Islet of Langerhans (tissue), 1 donor: ENCODE results near the gene DDOST.
"Not testable (repeated sequence)": the region's sequence is repeated elsewhere in the genome, so short reads cannot be mapped to it uniquely, and the experiment has no call there.

Experiments
- FAIRE-seq: peaks from one replicate; lab custom pipeline; 2011; peaks lifted over from hg19 to GRCh38; lab: Jason Lieb, UNC

Gene DDOST

DNA sequence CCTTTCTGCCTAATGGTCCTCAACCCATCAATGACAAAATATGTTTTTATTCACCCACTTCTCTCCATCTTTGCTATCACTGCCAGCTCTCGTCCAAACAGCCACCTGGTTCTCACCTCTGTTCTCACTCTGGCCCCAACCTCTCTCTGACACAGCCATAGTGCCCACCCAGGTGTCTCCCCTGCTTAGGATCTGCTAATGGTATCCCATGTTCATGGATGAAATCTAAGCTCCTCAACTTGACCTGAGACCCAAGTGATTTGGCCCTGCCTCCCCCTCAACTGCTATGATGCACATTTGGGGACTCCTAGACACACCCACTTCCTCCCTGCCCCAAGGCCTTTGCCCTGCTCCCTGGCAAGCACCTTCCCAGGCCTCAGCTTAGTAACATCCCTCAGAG lies 30.7 kb upstream of the DDOST start:
- FAIRE-seq = no peak

DNA sequence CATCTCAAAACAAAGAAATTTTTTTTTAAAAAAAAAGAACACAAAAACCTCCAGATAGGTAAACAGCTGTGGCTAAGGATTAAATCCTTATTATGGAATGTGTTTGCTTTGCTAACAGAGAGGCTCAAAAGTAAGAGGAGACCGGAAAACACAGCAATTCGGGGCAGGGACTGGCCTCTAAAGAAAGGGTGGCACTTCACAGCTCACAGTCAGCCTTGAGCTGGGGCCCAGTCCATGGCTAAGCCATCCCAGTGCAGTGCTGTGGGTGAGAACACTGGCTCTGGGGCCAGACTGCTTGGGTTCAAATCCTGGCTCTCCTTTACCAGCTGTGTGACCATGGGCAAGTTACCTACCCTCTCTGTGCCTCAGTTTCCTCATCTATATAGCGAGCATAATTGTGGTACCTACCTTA lies 28.5 kb upstream of the DDOST start:
- FAIRE-seq = no peak

DNA sequence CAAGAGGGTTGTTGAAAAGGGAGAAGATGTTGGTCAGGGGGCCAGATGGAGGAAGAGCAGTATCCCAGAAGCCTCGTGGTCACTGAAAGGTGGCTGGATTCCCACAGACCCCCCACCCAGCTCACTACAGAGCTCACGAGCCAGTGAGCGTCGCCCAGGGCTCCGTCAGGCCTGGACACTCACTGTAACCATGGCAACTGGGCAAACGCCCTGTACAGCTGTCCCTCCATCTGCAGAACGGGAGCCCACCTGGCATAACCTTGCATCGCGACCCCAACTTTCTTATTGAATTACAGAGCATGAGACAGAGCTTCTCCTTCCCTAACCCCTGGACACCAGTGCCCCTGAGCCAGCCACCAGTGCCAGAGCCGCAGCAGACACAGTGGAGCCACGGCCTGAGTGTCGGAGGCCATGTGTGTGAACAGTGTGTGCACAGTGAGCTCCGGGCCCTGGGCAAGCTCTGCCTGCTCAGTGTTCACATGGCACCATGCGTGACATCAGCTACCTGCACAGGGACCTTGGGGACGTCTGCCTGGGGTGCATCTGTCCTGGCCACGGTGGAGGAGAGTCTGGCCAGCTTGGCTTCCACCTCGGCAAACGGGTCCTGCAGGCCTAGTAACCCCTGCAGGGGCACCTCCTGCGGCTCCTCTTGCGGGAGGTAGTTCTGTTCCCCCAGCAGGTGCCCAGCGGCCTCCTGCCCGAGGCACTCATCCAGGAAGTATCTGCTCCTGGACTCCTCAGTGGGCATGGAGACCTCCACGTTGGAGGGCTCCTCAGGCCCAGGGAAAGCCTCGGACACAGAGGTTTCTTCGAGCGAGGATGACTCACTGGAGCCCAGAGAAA lies 25.9 kb upstream of the DDOST start:
- no peak for FAIRE-seq

DNA sequence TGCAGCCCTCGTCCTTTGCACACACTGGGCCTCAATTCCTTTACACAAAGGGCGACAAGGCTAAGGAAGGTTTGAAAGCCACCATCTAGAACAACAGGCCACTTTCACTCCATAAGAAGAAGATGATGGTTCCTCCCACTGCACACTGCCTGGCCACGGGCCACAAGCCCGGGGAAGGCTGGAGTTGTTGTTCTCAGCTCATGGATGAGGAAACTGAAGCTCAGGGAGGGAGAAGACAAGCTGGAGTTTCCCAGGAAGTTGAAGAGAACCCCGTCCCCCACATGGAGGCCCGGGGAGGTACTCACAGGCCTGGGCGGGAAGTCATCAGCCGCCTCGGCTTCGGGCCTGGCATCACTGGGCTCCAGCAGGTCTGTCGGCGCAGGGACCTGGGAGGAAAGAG lies 24.6 kb upstream of the DDOST start:
- FAIRE-seq = no peak

DNA sequence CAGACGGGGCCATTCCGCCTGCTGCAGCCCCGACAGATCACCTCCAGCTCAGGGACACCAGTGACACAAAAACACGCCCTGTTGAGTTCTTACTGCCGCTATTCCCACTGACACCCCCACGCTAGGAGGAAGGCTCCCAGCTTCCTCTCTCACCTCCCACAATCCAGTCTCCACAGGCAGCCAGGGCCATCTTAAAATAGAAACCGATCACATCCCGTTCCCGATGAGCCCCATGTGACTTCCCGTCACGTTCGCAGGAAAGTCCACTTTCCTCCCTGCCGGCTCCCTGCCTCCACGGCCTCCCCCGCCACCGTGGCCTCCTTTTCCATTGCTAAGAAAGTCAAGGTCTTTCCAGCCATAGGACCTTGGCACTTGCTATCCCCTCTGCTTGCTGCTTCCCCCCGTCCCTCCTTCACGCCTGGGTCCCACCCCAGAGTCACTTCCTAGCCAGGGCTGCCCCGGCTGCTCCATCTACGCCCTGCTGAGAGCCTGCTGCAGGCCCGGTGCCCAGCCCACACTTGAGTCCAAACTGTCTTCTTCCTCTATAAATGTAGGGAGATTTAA lies 24.0 kb upstream of the DDOST start:
- FAIRE-seq = no peak

DNA sequence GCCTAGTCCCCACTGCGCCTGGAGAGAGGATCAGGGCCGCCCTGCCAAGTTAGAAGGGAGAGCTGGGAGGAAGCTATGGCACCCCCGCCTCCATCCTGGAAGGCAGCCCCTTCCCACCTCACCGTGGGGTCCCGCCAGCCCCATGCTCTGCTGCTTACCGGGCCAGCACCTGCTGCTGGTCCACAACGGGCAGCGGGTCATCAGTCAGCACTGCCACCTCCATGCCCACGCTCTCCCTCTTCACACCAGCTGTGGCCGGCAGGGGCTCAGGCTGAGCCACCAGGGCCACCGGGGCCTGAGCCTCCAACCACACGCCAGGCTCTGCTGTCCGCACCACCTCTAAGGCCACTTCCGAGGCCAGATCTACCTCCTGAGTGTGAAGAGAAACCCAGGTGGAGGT lies 23.5 kb upstream of the DDOST start:
- FAIRE-seq = no peak

DNA sequence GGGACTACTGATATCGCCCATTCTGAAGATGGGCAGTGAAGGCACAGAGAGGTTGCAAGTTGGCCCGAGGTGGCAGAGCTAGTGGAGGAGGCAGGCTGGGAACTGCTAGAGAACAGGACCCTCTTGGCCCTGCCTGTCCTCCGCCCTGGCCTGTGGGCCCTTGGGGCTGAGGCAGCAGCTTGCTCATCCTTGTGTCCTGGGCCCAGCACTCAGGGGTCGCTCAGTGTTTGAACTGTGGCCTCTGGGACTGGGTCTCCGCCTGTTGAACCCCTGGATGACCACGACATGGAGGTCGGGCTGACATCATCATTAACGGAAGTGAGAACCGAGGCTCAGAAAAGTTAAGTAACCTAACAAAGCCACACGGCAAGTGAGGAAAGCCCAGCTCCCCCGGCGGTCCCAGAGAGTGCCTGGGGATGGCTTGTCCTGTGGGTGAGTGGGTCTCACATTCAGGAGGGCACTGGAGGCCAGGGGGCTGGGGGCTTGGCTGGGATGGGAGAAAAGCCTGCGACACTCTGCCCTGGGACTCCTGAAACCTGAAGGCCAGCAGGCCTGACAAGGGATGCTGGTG lies 23.0 kb upstream of the DDOST start:
- no peak for FAIRE-seq

DNA sequence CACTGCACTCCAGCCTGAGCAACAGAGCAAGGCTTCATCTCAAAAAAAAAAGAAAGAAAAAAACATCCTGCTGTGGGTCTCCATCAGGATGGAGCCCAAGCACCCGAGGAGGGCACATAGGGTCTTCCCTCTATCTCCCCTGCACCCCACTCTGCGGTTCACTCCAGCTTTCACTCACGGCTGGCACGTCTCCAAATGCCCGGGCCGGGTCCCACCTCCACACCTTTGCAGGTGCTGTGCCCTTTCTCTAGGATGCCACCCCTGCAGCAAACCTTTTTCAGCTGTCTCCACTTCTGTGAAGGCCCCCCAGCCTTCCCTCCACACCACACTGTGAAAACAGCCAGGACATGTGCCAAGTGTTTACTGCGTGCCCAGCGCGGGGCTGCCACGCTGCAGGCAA lies 22.4 kb upstream of the DDOST start:
- no peak for FAIRE-seq

DNA sequence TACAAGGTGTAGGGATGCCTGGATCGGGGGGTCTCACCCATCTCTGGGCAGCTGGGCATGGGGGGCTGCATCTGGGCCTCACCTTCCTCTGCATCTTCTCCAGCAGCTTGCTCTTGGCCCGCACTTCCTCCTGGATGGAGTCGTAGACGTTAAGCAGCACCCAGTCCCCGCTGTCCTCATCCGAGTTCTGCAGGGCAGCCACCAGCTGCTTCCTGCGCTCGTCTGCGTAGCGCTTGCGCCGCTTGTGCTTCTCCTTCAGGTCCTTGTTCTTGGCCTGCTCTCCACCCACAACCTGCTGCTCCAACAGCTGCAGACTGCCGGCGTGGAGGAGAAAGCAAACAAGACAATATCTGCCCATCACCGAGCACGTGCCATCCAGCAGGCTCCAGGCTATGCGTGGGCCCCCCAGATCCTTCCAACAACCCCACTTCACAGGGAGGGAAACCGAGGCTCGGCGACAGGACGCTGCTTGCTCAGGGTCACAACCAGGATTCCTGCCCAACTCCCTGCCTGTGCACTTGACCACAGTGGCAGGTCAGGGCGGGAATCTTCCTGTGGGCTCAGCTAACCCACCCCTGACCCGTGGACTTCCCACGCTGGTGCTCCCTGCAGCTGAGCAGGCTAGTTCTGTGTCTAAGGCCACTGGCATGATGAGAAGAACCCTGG lies 21.5 kb upstream of the DDOST start:
- FAIRE-seq = no peak

DNA sequence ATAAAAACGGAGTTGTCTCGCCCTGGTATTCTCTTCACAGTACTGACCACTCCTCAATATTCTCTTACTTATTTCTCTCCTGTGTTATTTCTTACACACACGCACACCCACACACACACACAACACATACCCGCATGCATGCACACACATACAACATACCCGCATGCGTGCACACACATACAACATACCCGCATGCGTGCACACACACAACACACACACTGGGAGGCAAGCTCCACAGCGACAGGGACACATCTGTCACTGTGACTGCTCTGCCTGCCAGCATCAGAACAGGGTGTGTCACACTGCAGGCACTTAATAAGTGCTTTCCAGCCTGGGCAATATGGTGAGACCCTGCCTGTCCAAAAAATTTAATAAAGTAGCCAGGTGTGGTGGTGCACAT lies 20.8 kb upstream of the DDOST start:
- FAIRE-seq = no peak

DNA sequence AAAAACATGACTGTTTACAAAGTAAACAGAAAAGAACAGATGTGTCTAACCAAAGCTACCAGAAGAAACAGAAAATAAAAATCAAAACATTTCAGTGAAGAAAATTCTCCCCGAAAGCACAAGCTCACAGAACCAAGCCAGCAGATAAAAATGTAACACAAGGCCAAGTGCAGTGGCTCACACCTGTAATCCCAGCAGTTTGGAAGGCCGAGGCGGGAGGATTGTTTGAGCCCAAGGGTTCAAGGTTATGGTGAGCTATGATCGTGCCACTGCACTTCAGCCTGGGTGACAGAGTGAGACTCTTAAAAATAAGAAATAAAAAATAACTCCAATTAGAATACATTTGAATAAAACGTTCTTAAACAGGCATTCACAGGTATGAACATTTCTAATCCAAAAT lies 19.1 kb upstream of the DDOST start:
- FAIRE-seq = no peak

DNA sequence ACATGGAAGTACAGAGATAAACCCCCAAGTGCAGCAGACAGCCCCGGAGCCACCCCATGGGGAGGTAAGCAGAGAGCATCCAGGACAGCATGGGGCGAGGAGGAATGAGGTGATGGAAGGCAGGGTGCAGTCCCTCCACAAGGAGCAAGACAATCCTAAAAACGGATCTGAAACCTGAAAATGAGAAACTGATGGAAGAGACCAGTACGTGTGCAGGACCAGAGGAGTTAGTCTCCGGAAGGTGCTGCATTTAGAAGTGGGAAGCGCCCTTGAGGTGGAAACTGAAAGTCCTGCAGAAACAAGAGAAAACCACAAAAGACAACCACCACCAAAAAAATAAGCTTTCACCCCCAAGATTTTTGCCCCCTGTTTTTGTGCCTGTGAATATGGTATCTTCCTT lies 17.4 kb upstream of the DDOST start:
- FAIRE-seq = no peak

DNA sequence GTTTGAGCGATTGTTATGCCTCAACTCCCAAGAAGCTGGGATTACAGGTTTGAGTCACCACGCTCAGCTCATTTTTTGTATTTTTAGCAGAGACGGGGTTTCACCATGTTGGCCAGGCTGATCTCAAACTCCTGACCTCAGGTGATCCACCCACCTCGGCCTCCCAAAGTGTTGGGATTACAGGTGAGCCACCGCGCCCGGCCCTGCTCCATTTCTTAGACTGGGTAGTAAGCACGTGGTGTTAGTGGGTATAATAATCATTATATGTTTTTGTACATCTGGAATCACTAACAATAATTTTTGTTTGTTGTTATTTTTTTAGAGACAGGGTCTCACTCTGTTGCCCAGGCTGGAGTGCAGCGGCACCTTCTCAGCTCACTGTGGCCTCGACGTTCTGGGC lies 12.5 kb upstream of the DDOST start:
- FAIRE-seq = not testable (repeated sequence)

DNA sequence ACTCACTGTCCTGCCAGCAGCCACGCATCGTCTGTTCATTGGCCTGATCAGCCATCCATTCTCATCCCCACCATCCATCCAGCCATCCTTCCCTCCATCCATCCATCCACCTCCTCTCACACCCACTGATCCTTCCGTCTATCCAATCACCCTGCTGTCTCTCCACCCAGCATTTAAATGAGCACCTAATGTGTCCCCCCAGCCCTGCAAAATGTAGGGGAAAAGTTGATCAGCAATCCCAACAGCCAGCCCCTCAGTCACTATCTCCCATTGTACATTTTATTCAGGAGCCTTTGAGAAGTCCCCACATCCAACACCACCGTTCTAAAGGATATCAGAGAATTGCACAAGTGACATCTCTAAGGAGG lies 11.1 kb upstream of the DDOST start:
- FAIRE-seq = no peak

DNA sequence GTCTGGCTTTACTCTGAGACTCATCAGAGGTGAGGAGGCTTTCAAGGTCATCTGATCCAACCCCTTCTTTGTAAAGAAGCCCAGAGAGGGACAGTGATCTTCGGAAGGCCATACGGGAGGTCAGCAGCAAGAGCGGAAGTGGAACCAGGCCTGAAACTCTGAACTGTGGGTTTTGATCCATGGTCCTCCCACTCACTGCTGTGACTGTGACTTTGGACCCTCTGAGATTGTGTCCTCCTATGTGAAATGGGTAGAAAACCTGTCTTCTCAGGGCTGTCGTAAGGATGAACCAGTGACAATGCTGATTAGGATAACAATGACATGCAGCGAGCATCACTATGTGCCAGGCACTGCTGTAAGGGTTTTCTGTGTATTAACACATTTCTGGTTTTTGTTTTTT lies 9.8 kb upstream of the DDOST start:
- FAIRE-seq = no peak

DNA sequence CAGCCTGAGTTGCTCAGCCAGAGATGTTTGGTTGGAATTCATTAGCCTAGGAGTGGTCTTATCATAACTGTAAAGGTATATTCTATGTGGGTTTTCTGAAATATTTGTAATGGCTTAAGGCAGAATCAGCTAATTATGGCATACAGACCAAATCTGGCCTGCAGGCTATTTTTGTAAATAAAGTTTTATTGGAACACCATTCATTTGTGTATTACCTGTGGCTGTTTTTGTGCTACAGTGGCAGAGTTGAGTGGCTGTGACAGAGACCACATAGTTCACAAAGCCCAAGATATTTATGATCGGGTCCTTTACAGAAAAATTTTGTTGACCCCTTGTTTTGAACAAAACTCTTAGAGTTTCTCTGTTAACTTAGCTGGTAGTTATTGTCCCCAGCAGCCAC lies 7.4 kb upstream of the DDOST start:
- FAIRE-seq = no peak

DNA sequence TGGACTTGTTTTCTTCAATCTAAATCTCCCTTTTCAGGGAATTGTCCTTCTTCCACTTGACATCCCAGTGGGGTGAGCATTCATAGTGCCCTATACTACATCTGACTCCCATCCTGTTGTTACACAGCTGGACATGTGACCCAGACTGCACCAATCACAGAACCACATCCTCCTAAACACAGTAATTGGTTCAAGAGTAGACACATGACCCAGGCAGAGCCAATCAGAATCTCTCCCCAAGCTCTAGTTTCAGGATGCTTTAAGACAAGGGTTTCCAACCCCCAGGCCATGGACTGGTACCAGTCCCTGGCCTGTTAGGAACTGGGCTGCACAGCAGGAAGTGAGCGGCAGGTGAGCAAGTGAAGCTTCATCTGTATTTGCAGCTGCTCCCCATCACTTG lies 5.6 kb upstream of the DDOST start:
- FAIRE-seq = no peak

DNA sequence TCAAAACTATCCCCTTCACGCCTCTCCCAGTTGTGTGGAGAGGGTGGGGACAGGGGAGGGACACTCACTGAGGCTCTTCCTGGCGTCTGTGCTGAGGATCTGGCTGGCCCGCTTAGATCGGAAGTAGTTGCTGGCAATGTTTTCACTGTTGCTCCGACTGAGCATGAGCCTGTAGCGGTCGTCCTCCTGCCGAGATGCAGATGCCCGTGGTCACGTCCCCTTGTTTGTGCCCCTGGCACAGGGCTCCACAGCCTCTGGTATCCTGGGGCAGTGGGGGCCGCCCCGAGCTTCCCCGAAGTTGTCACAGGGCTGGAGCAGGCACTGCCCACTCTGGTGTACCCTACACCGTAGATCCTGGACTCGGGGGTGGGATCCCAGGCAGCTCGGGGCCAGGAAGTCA lies 5.0 kb upstream of the DDOST start:
- no peak for FAIRE-seq

DNA sequence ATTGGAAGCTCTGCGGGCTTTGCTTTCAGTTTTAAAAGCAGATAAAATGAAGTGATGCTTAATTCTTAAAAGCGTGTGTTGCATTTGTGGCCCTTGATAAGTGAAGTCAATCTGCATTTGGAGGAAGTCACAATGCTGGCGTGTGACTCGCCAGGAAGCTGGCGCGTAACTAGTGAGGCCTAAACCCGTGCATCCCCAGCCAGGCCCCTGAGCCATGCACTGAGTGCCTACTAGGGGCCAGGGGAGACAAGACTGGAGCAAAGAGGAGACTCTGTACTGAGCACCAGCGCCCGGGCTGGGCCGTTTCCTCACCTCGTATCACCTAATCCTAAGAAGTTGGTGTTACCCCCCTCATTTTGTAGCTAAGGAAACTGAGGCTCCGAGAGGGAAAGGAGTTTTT lies 4.6 kb upstream of the DDOST start:
- FAIRE-seq = no peak

DNA sequence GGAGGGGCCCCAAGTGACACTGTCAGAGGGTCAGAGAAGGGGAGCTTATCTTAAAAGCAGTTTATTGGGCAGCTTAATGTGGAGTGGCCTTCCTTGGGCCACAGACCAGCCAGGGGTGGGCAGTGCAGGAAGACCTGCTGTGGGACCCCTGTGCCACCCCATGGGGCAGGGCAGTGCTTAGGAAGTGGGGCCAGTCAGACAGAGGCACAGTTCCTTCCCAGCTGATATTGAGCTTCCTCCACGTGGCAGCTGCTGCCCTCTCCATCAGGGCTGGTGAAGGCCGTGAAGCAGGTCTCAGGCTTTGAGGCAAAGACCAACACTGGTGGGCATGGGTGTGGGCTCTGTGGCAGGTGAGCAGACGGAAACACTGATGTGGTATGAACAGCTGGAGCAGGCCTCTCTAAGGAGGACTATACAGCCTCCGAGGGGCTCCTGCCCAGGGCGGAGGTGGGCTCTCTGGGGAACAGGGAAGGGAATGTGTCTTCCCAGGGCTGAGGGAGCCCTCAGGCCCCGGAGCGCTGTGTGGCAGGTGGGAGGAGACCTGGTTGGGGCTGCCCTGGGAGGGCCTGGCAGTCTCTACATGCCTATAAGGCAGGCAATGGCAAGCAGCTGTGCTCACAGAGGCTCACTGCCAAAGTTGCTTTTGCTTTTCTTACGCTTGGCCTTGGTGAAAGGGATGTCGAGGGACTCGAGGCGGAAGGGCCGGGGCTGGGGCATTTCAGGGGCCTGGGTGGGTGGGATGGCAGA lies 3.0 kb upstream of the DDOST start:
- FAIRE-seq = no peak

DNA sequence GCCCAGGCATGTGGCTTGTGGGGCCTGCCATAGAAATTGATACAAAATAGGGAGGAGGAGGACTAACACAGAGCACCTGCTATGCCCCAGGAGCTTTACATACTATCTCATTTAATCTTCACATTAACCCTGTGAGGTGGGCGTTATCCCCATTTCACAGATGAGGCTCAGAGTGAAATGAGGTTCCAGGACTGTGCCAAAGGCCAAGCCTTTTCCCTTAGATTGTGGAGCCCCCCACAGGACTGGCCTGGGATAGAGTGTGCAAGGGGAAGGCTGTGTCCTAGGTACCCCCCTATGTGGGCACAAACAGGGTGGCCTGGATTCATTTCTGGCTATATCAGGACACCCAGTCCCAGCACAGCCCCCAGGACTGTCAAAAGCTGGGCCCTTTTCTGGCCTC lies 2.2 kb upstream of the DDOST start:
- FAIRE-seq = no peak

DNA sequence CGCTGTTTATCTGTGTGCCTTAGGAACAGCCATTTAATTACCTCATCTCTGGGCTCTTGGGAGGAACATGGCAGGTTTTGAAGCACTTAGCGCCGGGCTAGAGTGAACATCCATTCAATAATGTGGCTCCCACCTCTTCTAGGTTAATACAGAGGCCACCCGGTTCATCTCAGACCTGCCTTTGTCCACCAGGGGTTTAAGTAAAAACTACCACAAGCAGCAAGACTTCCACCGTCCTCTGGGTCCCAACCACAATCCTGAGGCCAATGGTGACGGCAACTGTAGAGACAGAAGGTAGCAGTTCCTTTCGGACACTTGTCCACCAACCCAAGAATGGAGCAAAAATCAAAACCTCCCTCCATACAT lies 924 bp upstream of the DDOST start:
- FAIRE-seq = no peak

DNA sequence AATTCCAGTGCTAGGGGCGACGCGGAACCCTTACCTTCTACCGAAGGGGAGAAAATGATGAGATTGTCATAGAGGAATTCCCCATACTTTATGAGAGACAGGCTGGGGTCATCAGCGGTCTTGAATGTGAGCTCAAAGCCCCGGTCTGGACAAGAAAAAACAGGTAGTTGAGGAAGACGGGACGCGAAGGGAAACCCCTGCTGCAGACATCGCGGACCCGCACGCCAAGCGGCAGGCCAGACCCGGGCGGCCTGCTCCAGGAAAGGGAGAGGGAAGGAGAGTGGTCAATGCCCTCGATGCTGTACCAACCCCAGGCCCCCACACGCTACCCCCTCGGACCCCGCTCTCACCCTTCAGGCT lies 342 bp downstream of the DDOST start:
- FAIRE-seq = no peak
